ELF-1 (cell line): ENCODE results near the gene NPIPB2.
"Not testable (repeated sequence)": the region's sequence is repeated elsewhere in the genome, so short reads cannot be mapped to it uniquely, and the experiment has no call there.

ENCODE experiments used
- DNase-seq: peaks from one replicate; pipeline ENCODE4 v3.0.0-alpha.2; 2016; ENCODE audit warnings: low read depth, low spot score

Gene NPIPB2

GRCh38 chr16:11941945-11942344, at the start of gene NPIPB2:
TSS of gene NPIPB2 (minus strand) at chr16:11942045. CDS start at chr16:11942045, 0 bp downstream.
- not testable (repeated sequence) for DNase-seq

- DNase-seq: no peak
These were observed 49.0 kb upstream of the NPIPB2 start for GRCh38 chr16:11990702-11991390.

- no peak for DNase-seq
These were observed 46.6 kb upstream of the NPIPB2 start for GRCh38 chr16:11988258-11988978.

GRCh38 chr16:11986521-11987057, 44.7 kb upstream of the NPIPB2 start:
- no peak for DNase-seq

DNA sequence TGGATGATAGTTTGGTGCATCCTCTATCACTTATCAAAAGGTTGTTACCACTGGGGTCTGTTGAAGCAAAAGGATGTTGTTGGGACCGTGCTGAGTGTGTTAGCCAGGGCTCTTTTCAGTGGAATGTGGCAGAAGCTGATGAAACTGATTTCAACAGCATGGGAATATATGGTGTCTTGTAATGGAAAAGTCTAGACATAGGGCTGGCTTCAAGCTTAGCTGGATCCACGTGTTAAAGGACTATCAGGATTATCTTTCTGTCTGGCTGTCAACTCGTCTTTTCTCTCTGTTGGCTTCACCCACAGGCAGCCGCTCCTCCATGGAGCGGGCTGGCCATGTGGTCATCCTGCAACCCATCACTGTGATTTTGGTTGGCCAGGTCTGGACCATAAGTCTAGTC, 43.4 kb upstream of the NPIPB2 start:
- no peak for DNase-seq

- no peak for DNase-seq
These were observed 38.4 kb upstream of the NPIPB2 start for GRCh38 chr16:11980136-11980844.

DNA sequence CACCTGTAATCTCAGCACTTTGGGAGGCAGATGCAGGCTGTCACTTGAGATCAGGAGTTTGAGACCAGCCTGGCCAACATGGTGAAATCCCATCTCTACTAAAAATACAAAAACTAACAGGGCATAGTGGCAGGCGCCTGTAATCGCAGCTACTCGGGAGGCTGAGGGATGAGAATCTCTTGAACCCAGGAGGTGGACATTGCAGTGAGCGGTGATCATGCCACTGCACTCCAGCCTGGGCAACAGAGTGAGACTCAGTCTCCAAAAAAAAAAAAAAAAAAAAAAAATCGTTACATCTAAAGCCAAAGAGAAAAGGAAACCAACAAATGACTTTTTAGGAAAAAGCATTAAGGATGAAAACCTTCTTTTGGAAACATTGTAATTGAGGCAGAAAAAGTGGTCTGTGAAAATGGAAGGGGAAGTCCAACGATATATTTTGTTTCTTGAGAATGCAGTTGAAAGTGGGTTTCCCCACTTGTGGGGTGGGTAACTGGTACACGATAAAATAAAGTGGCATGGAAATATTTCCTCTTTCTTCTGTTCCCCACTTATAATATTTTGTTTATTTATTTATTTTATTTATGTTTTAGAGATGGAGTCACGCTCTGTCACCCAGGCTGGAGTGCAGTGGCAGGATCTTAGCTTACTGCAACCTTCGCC, 37.3 kb upstream of the NPIPB2 start:
- DNase-seq: no peak

GRCh38 chr16:11978080-11978479, 36.2 kb upstream of the NPIPB2 start:
- no peak for DNase-seq

DNA sequence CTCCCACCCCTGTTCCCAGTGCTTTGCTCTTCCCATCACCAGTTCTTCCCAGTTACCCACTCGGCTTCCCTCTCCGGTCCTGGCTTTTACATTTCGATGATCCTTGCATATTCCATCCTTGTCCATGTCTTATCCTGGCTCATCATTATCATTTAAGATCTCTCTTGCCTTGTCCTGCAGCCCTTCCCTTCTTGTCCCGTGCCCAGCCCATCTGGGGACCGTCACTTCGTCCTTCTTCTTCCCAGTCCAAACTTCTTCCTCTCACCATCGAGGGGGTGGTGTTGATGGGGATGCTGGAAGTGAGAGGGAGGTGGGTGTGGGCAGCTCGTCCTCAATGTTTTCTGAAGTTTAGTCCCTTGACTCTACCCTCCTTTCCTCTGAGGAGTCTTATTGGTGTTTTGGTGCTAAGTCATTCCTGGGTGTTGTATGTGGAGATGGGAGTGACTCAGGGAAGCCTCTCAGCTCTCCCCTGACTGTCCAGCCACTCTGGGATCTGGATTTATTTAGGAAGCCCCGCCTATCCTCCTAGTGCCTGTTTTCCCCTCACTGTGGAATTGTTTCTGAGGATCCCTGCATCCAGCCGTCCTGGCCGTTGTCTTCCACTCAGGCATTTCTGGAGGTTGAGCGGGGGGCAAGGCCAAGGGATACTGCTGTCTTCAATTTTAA, 35.7 kb upstream of the NPIPB2 start:
- DNase-seq: peak; percentile 22

- DNase-seq: peak; percentile 9
These were observed 35.1 kb upstream of the NPIPB2 start for GRCh38 chr16:11976850-11977375.

GRCh38 chr16:11973070-11973469, 31.2 kb upstream of the NPIPB2 start:
- peak; percentile 37 for DNase-seq

DNA sequence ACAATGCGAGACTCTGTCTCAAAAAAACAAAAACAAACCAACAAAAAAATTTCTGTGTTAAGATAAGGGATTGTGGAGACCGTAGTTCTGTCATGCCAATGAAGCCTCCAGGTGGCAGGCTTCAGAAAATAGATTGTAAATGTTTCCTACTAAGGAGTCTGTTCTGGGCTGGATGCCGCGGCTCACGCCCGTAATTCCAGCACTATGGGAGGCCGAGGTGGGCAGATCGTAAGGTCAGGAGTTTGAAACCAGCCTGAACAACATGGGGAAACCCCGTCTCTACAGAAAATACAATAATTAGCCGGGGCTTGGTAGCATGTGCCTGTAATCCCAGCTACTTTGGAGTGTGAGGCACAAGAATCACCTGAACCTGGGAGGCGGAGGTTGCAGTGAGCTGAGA, 30.3 kb upstream of the NPIPB2 start:
- DNase-seq: peak; percentile 38

GRCh38 chr16:11970292-11970691, 28.4 kb upstream of the NPIPB2 start:
- not testable (repeated sequence) for DNase-seq

GRCh38 chr16:11968577-11968976, 26.7 kb upstream of the NPIPB2 start:
- no peak for DNase-seq

DNA sequence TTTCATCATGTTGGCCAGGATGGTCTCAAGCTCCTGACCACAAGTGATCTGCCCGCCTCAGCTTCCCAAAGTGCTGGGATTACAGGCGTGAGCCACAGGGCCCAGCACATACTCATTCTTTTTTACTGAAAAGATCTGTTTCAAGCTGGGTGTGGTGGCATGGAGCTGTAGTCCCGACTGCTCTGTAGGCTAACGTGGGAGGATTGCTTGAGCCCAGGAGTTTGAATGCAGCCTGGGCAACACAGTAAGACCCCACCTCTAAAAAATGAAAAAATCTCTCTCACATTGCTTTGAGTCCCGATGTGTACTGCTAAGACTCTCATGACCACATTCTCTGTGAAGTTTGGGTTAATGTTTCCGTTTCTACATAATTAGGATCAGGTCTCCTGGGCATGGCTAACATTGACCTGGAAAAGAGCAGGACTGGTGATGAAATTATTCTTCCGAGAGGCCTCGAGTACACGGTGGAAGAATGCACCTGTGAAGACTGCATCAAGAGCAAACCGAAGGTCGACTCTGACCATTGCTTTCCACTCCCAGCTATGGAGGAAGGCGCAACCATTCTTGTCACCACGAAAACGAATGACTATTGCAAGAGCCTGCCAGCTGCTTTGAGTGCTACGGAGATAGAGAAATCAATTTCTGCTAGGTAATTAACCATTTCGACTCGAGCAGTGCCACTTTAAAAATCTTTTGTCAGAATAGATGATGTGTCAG, 25.5 kb upstream of the NPIPB2 start:
- DNase-seq: no peak

DNA sequence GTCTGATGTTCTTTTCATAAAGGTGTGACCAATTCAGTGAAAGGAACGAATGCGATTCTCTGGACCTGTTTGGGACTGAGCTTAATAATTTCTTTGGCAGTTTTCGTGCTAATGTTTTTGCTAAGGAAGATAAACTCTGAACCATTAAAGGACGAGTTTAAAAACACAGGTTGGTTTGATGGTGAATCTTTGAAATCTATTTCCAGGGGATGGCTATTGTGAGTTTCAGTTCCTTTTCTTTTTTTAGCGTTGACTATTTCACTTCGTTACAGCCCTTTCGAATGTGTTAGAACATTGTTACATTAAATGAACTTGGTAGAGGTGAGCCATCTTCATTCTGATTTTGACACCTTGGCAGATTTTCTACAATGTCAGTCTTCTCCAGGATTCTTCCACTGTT, 24.3 kb upstream of the NPIPB2 start:
- no peak for DNase-seq

DNA sequence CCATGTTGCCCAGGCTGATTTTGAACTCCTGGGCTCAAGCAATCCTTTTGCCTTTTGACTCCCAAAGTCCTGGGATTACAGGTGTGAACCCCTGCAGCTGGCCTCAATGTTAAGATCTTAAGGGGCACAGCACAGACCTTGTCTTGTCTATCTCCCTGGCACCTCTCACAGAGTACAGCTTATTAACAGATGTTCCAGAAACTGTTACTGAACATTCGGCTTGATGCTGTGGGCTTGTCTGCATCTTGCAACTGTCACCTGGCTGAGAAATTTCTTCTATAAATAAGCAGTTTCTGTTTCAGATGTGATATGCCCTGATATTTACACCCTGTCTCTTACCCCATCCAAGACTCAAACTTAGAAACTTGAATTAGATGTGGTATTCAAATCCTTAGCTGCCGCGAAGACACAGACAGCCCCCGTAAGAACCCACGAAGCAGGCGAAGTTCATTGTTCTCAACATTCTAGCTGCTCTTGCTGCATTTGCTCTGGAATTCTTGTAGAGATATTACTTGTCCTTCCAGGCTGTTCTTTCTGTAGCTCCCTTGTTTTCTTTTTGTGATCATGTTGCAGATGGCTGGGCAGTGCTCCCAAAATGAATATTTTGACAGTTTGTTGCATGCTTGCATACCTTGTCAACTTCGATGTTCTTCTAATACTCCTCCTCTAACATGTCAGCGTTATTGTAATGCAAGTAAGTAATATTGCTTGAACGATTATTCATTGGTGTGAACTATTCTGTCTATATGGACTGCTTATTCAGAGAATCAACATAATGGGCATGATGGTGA, 23.1 kb upstream of the NPIPB2 start, which contains the start of gene TNFRSF17:
Gene TNFRSF17 (plus strand): TSS at position 450 of the 791 bp plus-strand sequence. CDS start 115 bp downstream, at position 565.
- no peak for DNase-seq

GRCh38 chr16:11963706-11964105, 21.9 kb upstream of the NPIPB2 start:
- no peak for DNase-seq

DNA sequence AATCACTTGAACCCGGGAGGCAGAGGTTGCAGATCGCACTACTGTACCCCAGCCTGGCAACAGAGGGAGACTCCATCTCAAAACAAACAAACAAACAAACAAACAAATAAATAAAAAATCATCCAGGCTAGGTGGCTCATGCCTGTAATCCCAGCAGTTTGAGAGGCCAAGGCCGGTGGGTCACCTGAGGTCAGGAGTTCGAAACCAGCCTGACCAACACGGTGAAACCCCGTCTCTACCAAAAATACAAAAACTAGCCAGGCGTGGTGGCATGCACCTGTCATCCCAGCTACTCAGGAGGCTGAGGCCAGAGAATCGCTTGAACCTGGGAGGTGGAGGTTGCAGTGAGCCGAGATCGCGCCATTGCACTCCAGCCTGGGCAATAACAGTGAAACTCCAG, 21.1 kb upstream of the NPIPB2 start:
- DNase-seq: not testable (repeated sequence)
